GM12801 (cell line): ENCODE data around the gene FOXN3.

Source experiments
- TF ChIP-seq, protein P1 (sequence below): IDR thresholded peaks from one replicate; pipeline ENCODE4 v1.5.1; 2011; ENCODE audit warnings: control low read depth; ENCODE audit not compliant: insufficient read length; ENCODE audit errors: extremely low read depth

Gene FOXN3

GRCh38 chr14:89424241-89424640 is 7.2 kb upstream of the FOXN3 start:
- TF ChIP-seq, protein P1, sequence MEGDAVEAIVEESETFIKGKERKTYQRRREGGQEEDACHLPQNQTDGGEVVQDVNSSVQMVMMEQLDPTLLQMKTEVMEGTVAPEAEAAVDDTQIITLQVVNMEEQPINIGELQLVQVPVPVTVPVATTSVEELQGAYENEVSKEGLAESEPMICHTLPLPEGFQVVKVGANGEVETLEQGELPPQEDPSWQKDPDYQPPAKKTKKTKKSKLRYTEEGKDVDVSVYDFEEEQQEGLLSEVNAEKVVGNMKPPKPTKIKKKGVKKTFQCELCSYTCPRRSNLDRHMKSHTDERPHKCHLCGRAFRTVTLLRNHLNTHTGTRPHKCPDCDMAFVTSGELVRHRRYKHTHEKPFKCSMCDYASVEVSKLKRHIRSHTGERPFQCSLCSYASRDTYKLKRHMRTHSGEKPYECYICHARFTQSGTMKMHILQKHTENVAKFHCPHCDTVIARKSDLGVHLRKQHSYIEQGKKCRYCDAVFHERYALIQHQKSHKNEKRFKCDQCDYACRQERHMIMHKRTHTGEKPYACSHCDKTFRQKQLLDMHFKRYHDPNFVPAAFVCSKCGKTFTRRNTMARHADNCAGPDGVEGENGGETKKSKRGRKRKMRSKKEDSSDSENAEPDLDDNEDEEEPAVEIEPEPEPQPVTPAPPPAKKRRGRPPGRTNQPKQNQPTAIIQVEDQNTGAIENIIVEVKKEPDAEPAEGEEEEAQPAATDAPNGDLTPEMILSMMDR = no peak

DNA sequence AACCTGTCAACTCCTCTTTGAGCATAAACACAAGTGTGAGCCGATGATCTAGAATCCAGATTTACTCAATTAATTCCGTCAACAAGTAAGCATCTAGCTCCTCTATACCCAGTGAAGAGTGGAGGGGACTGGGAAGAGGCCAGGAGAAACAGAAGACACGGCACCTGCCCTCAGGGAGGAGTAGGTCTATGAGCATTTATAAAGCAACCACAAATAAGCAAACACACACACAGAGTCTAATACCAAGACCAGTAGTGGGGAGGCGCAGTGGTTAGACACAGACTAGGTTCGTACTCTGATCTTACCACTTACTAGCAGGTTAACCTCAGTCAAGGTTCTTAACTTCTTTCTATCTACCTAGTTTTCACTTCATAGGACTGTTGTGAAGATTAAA is 5.9 kb upstream of the FOXN3 start:
- TF ChIP-seq, protein P1 = no peak

DNA sequence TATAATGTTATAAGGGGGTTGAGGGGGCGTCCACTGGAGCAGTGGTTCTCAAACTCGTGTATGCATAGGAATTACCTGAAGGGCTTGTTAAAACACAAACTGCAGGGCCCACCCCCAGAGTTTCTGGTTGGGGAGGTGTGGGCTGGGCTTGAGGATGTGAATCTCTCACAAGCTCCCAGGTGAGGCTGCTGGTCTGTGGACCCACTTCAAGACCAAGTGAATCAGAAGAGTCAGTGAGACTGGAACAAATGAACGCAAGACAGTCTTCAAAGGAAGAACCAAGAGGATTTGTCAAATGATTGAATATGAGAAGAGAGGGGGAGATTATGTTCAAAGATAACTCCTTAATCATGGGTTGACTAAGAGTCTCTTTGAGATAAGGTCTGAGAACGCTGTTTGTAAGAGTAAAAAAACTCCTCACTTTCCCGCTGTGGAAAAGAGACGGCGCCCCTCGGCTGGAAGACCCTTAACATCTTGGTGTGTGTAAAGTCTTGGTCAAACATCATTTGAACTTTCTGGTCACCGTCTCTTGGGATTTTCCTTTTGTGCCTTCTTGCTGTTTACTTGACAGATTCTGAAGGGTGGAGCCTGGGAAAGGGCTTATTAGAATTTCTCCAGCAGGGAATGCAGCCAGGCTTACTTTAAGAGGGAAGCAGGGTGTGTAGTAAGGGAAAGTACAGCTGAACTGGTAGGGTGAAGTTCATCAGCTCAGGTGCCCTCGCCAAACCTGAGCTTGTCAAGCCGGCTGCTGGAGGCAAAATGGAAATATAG is 5.3 kb upstream of the FOXN3 start:
- TF ChIP-seq, protein P1 = no peak

DNA sequence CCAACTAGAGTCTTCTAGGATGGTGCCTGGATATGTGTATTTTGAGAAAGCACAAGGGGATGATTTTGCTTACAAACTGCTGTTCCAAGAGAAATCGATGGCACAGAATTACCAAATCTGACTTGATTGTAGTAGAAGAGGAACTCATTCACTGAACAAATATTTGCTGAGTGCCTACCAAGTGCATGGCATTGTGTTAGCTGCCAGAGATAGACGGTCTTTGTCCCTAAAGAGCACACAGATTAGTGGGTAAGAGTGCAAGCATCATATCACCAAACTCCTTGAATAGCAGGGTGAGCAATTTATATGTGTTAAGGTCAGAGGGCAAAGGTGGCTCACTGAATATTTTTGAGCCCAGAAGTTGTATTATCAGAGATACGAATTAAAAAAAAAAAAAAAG is 3.5 kb upstream of the FOXN3 start:
- TF ChIP-seq, protein P1 = no peak

DNA sequence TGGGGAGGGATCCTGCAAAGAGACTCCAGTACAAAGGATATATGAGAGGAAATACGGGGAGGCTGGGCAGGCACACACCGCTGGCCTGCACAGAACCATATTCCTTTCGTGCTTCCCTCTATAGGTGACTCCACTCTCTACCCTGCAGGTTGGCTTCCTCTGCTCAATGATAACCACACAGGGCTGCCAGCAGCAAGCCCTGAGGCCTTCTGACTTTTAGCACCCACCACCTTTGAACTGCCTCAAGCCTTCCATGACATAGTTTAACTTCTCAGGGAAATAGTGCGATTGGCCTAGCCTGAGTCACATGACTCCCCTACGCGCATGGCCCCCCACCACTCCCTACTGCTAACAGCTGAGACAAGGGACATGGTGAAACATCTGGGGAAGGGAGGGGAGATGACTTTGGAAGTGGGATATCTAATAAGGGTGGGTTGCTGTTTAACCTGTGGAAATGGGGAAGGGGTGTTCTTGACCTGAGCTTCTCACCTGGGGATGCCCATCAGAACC is 3.0 kb upstream of the FOXN3 start:
- TF ChIP-seq, protein P1 = no peak

DNA sequence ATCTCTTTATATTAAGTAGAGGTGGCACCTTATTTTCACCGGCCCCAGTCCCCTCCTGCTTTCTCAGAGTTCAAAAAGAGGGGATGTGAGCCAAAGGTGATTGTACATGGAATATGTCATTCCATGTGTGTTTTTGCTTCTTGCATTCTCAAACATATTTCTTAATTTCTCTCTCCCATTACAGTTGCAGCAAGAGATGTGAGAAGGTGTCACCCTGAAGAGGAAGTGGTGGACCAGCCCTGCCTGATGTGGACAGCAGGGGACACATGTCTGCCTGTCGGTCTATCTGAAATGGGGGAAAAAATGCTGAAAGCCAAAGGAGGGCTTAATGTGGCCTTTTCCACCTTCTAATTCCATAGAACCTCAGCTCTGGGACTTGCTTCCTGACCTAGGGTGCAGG is 1.9 kb upstream of the FOXN3 start:
- TF ChIP-seq, protein P1 = no peak

DNA sequence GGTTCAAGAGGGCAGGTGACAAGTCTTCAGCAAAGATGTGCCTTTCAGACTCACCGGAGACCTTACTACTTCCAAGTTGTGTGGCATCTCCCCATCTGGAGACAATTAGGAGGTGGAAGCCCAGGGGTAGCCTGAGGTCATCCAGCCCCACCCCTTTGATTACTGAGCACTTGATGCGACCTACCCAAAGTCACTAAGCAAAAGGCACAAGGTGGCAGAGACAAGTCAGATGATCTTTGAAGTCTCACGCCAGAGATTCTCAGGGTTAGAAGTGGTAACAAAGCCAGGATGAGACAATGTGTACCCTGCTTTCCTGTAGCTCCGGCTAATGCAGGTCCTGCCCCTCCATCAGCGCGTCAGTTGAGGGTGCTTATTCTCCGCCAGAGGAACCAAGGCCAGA is 1.4 kb upstream of the FOXN3 start:
- TF ChIP-seq, protein P1 = no peak
